ENCODE measurements around the gene KRT78. TPM values are rescaled to one million over a fixed set of nuclear protein-coding genes. Genes with fewer than 3 reads are reported as not detected.

Gene KRT78
- total and polyA plus RNA-seq, 2 of the 13 experiments (the other 11 are each of a cell fraction or from before 2014, with no cell fraction given) = not detected

GRCh38 chr12:52884526-52885293 is 35.9 kb upstream of the KRT78 start (continued):
- no peak for TF ChIP-seq ZBTB10 (CRISPR knock-in tag; IDR thresholded peaks at IDR 0.05; ENCODE audit: borderline replicate concordance)
- no peak for TF ChIP-seq GRHL1 (CRISPR knock-in tag; conservative IDR thresholded peaks at IDR 0.05)
- TF ChIP-seq TFAP4 (IDR thresholded peaks at IDR 0.05; ENCODE audit: borderline replicate concordance, low read depth) = peak; percentile 12; the same call in 1 of the 2 replicates
- no peak for TF ChIP-seq ZNF572 (CRISPR knock-in tag; IDR thresholded peaks at IDR 0.05)
- TF ChIP-seq ZBTB38 (CRISPR knock-in tag; IDR thresholded peaks at IDR 0.05) = no peak
- peak; percentile 96 for TF ChIP-seq CTCF (CRISPR knock-in tag; IDR thresholded peaks at IDR 0.05)
- no peak for TF ChIP-seq ZNF691 (CRISPR knock-in tag; IDR thresholded peaks at IDR 0.05; ENCODE audit: borderline replicate concordance, low read depth)
- peak; percentile 5; the same call in 1 of the 2 replicates for TF ChIP-seq ZNF770 (CRISPR knock-in tag; IDR thresholded peaks at IDR 0.05)
- TF ChIP-seq ZNF713 (CRISPR knock-in tag; IDR thresholded peaks at IDR 0.05) = no peak
- TF ChIP-seq ZNF160 (CRISPR knock-in tag; IDR thresholded peaks at IDR 0.05) = no peak
- no peak for TF ChIP-seq ZNF557 (CRISPR knock-in tag; IDR thresholded peaks at IDR 0.05)
- TF ChIP-seq ZNF451 (CRISPR knock-in tag; IDR thresholded peaks at IDR 0.05) = no peak
- TF ChIP-seq ZNF790 (CRISPR knock-in tag; IDR thresholded peaks at IDR 0.05; ENCODE audit: borderline replicate concordance) = no peak
- TF ChIP-seq NR2F1 (CRISPR knock-in tag; IDR thresholded peaks at IDR 0.05) = peak in 1 of 2 experiments; percentile 36; a peak in 1 of 4 replicates
- TF ChIP-seq ZZZ3 (CRISPR knock-in tag; IDR thresholded peaks at IDR 0.05; ENCODE audit: borderline replicate concordance) = no peak
- TF ChIP-seq ZNF615 (CRISPR knock-in tag; IDR thresholded peaks at IDR 0.05; ENCODE audit: borderline replicate concordance) = no peak
- no peak for TF ChIP-seq GABPA (IDR thresholded peaks at IDR 0.05; ENCODE audit: low read depth, low read length)
- peak; percentile 30; the same call in 1 of the 2 replicates for TF ChIP-seq GABPA (CRISPR knock-in tag; IDR thresholded peaks at IDR 0.05; ENCODE audit: low read depth)
